ENCODE results near the gene AADACL4. TPM values are rescaled to one million over a fixed set of nuclear protein-coding genes. Genes with fewer than 3 reads are reported as not detected.

The AADACL4 gene
- total and polyA plus RNA-seq, 9 of the 15 experiments (the other 6 are each of a cell fraction or from before 2014, with no cell fraction given) = not detected

DNA sequence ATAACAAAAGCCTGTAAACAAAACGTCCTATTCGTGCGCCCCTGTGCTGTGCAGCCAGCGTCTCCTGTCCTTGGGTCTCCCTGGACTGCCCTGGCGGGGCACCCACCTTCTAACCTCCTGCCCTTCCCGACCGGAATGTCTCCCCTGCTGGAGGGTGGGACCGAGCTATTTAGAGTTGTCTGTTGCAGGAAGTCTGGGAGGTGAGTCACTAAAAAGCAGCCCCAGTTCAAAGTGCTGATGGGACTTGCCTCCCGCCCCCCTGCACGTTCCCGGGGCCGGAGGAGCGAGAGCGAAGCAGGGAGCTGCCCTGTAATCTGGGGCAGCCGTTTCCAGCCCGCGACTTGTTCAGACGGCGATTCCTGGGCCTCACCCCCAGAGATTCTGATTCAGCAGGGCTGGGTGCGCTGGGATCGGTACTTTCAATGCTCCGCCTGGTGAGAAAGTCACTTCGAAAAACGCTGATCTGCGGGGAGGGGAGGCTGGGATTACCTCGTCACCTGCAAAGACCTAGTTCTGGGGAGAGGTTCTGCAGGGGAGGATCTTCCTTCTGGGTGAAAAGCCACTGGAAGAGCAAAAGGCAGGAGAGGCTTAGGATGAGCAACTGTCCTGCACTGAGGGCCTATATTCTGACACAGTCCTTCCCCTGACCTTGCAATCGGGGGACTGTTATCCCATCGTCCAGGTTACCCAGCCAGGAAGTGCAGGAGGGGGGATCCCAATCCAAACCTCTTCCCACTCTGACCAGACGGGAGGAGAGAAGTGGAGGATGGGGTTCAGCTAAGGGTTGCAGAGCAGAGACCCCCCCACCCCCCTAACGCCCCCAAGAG is 24.7 kb upstream of the AADACL4 start (continued):
- TF ChIP-seq ZNF146 (CRISPR knock-in tag; IDR thresholded peaks at IDR 0.05; ENCODE audit: unreplicated experiment) = no peak
- 0 out of 2 replicates have a peak, but pooled peaks have one; percentile 48 for TF ChIP-seq MEF2A (IDR thresholded peaks at IDR 0.05; ENCODE audit: control insufficient read depth, low read depth, low read length)
- no peak for TF ChIP-seq MIER1 (IDR thresholded peaks at IDR 0.05; ENCODE audit: low read depth)
- no peak for TF ChIP-seq SLC30A9 (CRISPR knock-in tag; IDR thresholded peaks at IDR 0.05)
- TF ChIP-seq MYBL2 (IDR thresholded peaks at IDR 0.05; ENCODE audit: low read depth) = no peak
- no peak for TF ChIP-seq MYBL2 (CRISPR knock-in tag; IDR thresholded peaks at IDR 0.05; ENCODE audit: borderline replicate concordance)
- peak; percentile 48 to 59; a peak in 2 of 4 replicates for TF ChIP-seq FOXK2 (conservative IDR thresholded peaks at IDR 0.05 in 1 of 2, IDR thresholded peaks at IDR 0.05 in 1 of 2; ENCODE audit: low read depth in 2 of 2)
- no peak for TF ChIP-seq MAFF (IDR thresholded peaks at IDR 0.05; ENCODE audit: low read length)
- TF ChIP-seq NBN (IDR thresholded peaks at IDR 0.05; ENCODE audit: low read depth) = no peak
- peak; percentile 25; the same call in 1 of the 2 replicates for TF ChIP-seq SMARCE1 (IDR thresholded peaks at IDR 0.05)
- TF ChIP-seq NFIX (CRISPR knock-in tag; IDR thresholded peaks at IDR 0.05; ENCODE audit: low read depth) = no peak
- TF ChIP-seq, protein P1, sequence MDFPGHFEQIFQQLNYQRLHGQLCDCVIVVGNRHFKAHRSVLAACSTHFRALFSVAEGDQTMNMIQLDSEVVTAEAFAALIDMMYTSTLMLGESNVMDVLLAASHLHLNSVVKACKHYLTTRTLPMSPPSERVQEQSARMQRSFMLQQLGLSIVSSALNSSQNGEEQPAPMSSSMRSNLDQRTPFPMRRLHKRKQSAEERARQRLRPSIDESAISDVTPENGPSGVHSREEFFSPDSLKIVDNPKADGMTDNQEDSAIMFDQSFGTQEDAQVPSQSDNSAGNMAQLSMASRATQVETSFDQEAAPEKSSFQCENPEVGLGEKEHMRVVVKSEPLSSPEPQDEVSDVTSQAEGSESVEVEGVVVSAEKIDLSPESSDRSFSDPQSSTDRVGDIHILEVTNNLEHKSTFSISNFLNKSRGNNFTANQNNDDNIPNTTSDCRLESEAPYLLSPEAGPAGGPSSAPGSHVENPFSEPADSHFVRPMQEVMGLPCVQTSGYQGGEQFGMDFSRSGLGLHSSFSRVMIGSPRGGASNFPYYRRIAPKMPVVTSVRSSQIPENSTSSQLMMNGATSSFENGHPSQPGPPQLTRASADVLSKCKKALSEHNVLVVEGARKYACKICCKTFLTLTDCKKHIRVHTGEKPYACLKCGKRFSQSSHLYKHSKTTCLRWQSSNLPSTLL (IDR thresholded peaks at IDR 0.05) = 0 out of 2 replicates have a peak, but pooled peaks have one; percentile 5
- TF ChIP-seq E2F5 (CRISPR knock-in tag; IDR thresholded peaks at IDR 0.05) = no peak; the same call in 1 of the 2 replicates
- TF ChIP-seq, protein P2, sequence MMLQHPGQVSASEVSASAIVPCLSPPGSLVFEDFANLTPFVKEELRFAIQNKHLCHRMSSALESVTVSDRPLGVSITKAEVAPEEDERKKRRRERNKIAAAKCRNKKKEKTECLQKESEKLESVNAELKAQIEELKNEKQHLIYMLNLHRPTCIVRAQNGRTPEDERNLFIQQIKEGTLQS (IDR thresholded peaks at IDR 0.05) = peak; percentile 78
- TF ChIP-seq, protein P2 (CRISPR knock-in tag; conservative IDR thresholded peaks at IDR 0.05) = no peak; the same call in 1 of the 2 replicates
- TF ChIP-seq SMAD1 (IDR thresholded peaks at IDR 0.05; ENCODE audit: low read depth, low read length, partially characterized antibody) = peak; percentile 24
- no peak for TF ChIP-seq E2F1 (CRISPR knock-in tag; IDR thresholded peaks at IDR 0.05)
- TF ChIP-seq ZNF263 (CRISPR knock-in tag; IDR thresholded peaks at IDR 0.05; ENCODE audit: borderline replicate concordance) = no peak
- 0 out of 2 replicates have a peak, but pooled peaks have one; percentile 23 for TF ChIP-seq EGR1 (conservative IDR thresholded peaks at IDR 0.05)
- TF ChIP-seq HMGXB4 (CRISPR knock-in tag; IDR thresholded peaks at IDR 0.05) = no peak; the same call in 1 of the 2 replicates

Measured in K562 (cell line).